IMR-90 (cell line): Measurements from ENCODE around the gene NTM. TPM values are rescaled to one million over a fixed set of nuclear protein-coding genes. Genes with fewer than 3 reads are reported as not detected.
A peak's percentile ranks its signal among the peaks of the same experiment; 100 is the strongest.

Source experiments
- ATAC-seq: fragments of 200-7000 bp; cut with Tn5 transposase; 2 replicates; pipeline ENCODE4 v1.9.1; 2020; ENCODE audit warnings: low read depth, mild to moderate bottlenecking, moderate library complexity
- BruUV-seq: library from RNA; stranded (reverse); fragments of 400-500 nt; replicated peaks from 2 replicates; lab custom pipeline; 2021; lab: Mats Ljungman, UMichigan
- CTCF ChIA-PET: fragments of 300-600 bp; formaldehyde crosslinking; extraction: SDS; loops from one replicate; lab custom pipeline; 2021; ENCODE audit warnings: antibody characterized with exemption; lab: Yijun Ruan, JAX
- POLR2A ChIA-PET: fragments of 300-600 bp; sonication (Branson Sonifier 250); formaldehyde crosslinking; loops from one replicate; lab custom pipeline; 2022; ENCODE audit warnings: antibody characterized with exemption; ENCODE audit not compliant: unreplicated experiment; lab: Charles Lee
- DNase-seq: peaks from one replicate; pipeline ENCODE4 v3.0.0; 2013
- H2AFZ ChIP-seq: replicated peaks from 2 replicates; pipeline ENCODE3; 2013; ENCODE audit warnings: low read length, mild to moderate bottlenecking; ENCODE audit not compliant: poor library complexity
- H2AK5ac ChIP-seq: 2 replicates; pipeline ENCODE4 v1.6.1; 2013; ENCODE audit warnings: low read depth, low read length, inconsistent platforms
- H2AK9ac ChIP-seq: replicated peaks from 2 replicates; pipeline ENCODE3; 2013; ENCODE audit warnings: mild to moderate bottlenecking, low read depth, low read length, moderate library complexity; ENCODE audit not compliant: poor library complexity
- H2BK120ac ChIP-seq: 2 replicates; pipeline ENCODE4 v1.6.1; 2013; ENCODE audit warnings: low read depth, low read length, inconsistent platforms
- H2BK15ac ChIP-seq: 3 replicates; pipeline ENCODE4 v1.6.1; 2013; ENCODE audit warnings: low read depth, low read length, inconsistent platforms
- H2BK20ac ChIP-seq: 2 replicates; pipeline ENCODE4 v1.6.1; 2013; ENCODE audit warnings: low read depth, mild to moderate bottlenecking, inconsistent platforms, low read length, moderate library complexity
- H2BK5ac ChIP-seq: 2 replicates; pipeline ENCODE4 v1.6.1; 2013; ENCODE audit warnings: mild to moderate bottlenecking, low read depth, low read length, inconsistent platforms; ENCODE audit not compliant: poor library complexity, severe bottlenecking
- H3K14ac ChIP-seq: replicated peaks from 2 replicates; pipeline ENCODE4 v1.6.1; 2013; ENCODE audit warnings: low read depth, low read length, inconsistent platforms
- H3K18ac ChIP-seq: 2 replicates; pipeline ENCODE4 v1.6.1; 2013; ENCODE audit warnings: low read depth, low read length, control low read depth
- H3K23ac ChIP-seq: 2 replicates; pipeline ENCODE4 v1.6.1; 2013; ENCODE audit warnings: low read depth, low read length, inconsistent platforms
- H3K27ac ChIP-seq: 2 replicates; pipeline ENCODE4 v1.5.1; 2013; ENCODE audit warnings: mild to moderate bottlenecking, control low read depth, low read length; ENCODE audit not compliant: insufficient read depth
- H3K27me3 ChIP-seq: 2 replicates; pipeline ENCODE4 v1.6.1; 2013; ENCODE audit warnings: low read length; ENCODE audit not compliant: control insufficient read depth, insufficient read depth
- H3K36me3 ChIP-seq: 2 replicates; pipeline ENCODE4 v1.6.1; 2013; ENCODE audit warnings: low read length, mixed read lengths; ENCODE audit not compliant: control insufficient read depth, insufficient read depth
- H3K4ac ChIP-seq: 2 replicates; pipeline ENCODE4 v1.6.1; 2013; ENCODE audit warnings: low read depth, low read length, inconsistent platforms
- H3K4me1 ChIP-seq: 2 replicates; pipeline ENCODE4 v1.6.1; 2013; ENCODE audit warnings: low read length, mixed read lengths; ENCODE audit not compliant: control insufficient read depth, insufficient read depth
- H3K4me2 ChIP-seq: 2 replicates; pipeline ENCODE4 v1.6.1; 2013; ENCODE audit warnings: low read depth, mild to moderate bottlenecking, control low read depth, low read length, moderate library complexity
- H3K4me3 ChIP-seq: 2 replicates; pipeline ENCODE4 v1.5.1; 2013; ENCODE audit warnings: low read depth, mild to moderate bottlenecking, control low read depth, low read length, moderate library complexity; ENCODE audit not compliant: insufficient read depth
- H3K56ac ChIP-seq: 2 replicates; pipeline ENCODE4 v1.6.1; 2013; ENCODE audit warnings: low read length, inconsistent platforms; ENCODE audit not compliant: insufficient read depth; ENCODE audit errors: extremely low read depth
- H3K79me1 ChIP-seq, 2 experiments: 2 replicates each; pipeline ENCODE4 v1.6.1; 2013; ENCODE audit warnings: low read length in 2 of 2, inconsistent platforms in 1 of 2, low read depth in 1 of 2
- H3K9ac ChIP-seq: 2 replicates; pipeline ENCODE4 v1.6.1; 2013; ENCODE audit warnings: low read depth, low read length, control low read depth
- H3K9me1 ChIP-seq: 2 replicates; pipeline ENCODE4 v1.6.1; 2013; ENCODE audit warnings: low read length, inconsistent platforms; ENCODE audit not compliant: insufficient read depth
- H3K9me3 ChIP-seq: 2 replicates; pipeline ENCODE4 v1.6.1; 2013; ENCODE audit warnings: low read length; ENCODE audit not compliant: control insufficient read depth, insufficient read depth
- H4K20me1 ChIP-seq: 2 replicates; pipeline ENCODE4 v1.6.1; 2013; ENCODE audit warnings: low read length, inconsistent platforms; ENCODE audit not compliant: insufficient read depth
- H4K5ac ChIP-seq: 2 replicates; pipeline ENCODE4 v1.6.1; 2013; ENCODE audit warnings: mild to moderate bottlenecking, low read depth, low read length, control low read depth
- H4K8ac ChIP-seq, 2 experiments: 2 replicates each; pipeline ENCODE4 v1.6.1; 2013; ENCODE audit warnings: low read depth in 2 of 2, low read length in 2 of 2, control low read depth in 1 of 2, inconsistent platforms in 1 of 2
- H4K91ac ChIP-seq: 2 replicates; pipeline ENCODE4 v1.6.1; 2013; ENCODE audit warnings: low read depth, low read length, inconsistent platforms; ENCODE audit not compliant: insufficient read depth
- FOS ChIP-seq: fragments of 150-350 bp; IDR thresholded peaks from 2 replicates; pipeline ENCODE4 v1.6.1; 2016; ENCODE audit warnings: low read depth, low read length
- MXI1 ChIP-seq: IDR thresholded peaks from 2 replicates; pipeline ENCODE4 v1.6.1; 2012; ENCODE audit warnings: low read depth, mild to moderate bottlenecking, low read length, moderate library complexity, borderline replicate concordance
- RCOR1 ChIP-seq: IDR thresholded peaks from 2 replicates; pipeline ENCODE4 v1.6.1; 2012; ENCODE audit warnings: mild to moderate bottlenecking, low read length, improper control_type of control experiment; ENCODE audit not compliant: insufficient replicate concordance
- RFX5 ChIP-seq: IDR thresholded peaks from 2 replicates; pipeline ENCODE4 v1.8.0; 2012; ENCODE audit warnings: low read depth, mild to moderate bottlenecking, low read length, moderate library complexity
- SMC3 ChIP-seq: fragments of 150-350 bp; IDR thresholded peaks from 2 replicates; pipeline ENCODE4 v1.6.1; 2016; ENCODE audit warnings: low read depth, mild to moderate bottlenecking, antibody characterized with exemption, low read length, moderate library complexity
- WGBS, 2 experiments: methylation state at CpG; one replicate each; pipeline versions ENCODE4 v1.1.5 to v1.1.7; 2013; ENCODE audit warnings: missing lambda C conversion rate in 2 of 2; ENCODE audit not compliant: insufficient read length in 1 of 2; ENCODE audit errors: extremely low coverage in 2 of 2; 5-methylcytosine and 5-hydroxymethylcytosine counted together
- dilution Hi-C: fragments of 300-500 bp; cut with HindIII; formaldehyde crosslinking; loops from one replicate; pipeline ENCODE4 v1.14.3; 2018; ENCODE audit warnings: low sequenced_read_pairs; ENCODE audit not compliant: unreplicated experiment
- in situ Hi-C: fragments of 300-500 bp; cut with MboI; formaldehyde crosslinking; loops from 3 replicates; pipeline ENCODE4 v1.14.3; 2019; ENCODE audit warnings: low sequenced_read_pairs, inconsistent platforms, mixed read lengths
- intact Hi-C: fragments of 100-400 bp; cut with micrococcal nuclease; formaldehyde crosslinking; loops from 2 replicates; pipeline ENCODE4 v1.10.0; 2022
- polyA plus RNA-seq, 3 experiments: library from polyadenylated mRNA; depleted of rRNA; stranded (reverse); fragments of >200 nt; gene quantifications; 2 replicates each; pipeline ENCODE4 v1.2.3, GENCODE V29; 2012; ENCODE audit warnings: low replicate concordance in 1 of 3
- total RNA-seq: library from RNA; depleted of rRNA; stranded (reverse); fragments of >200 nt; gene quantifications from 2 replicates; pipeline ENCODE4 v1.2.3, GENCODE V29; 2012
- TF ChIP-seq, protein P1 (sequence below): conservative IDR thresholded peaks from 2 replicates; pipeline ENCODE4 v1.5.1; 2012; ENCODE audit warnings: mild to moderate bottlenecking, low read depth, low read length, improper control_type of control experiment

Gene NTM
- total and polyA plus RNA-seq, 2 of the 4 experiments (the other 2 are of a cell fraction), result 19.5 to 25.5 TPM

DNA sequence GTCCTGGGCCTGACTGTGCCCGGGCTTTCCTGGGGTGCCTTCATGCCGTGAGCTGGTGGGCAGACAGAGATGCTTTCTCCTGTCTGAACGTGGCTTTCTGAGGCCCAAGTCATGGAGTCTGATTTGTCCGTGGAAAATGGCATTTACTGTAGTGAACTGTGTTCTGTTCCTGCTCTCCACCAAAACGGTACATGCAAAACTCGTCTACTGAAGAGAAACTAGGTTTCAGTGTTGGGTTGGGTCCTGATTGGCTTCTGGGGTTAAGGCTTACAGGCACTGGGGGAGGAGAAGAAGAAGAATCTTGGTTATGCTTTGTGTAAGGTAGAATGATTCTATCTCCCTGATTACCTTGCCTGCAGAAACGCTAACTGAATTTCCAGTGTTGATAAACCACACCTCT, 541.7 kb downstream of the NTM start:
- 72% methylated on average over 6 of the region's 7 CpGs; no CpG with 5 or more reads in 1 of the 2 experiments for WGBS, 2 experiments
- peak overlapping the region; percentile 95 for H2AFZ ChIP-seq

More for the DNA sequence above, 541.7 kb downstream of the NTM start:
- ChIA-PET POLR2A (no interaction called here), CTCF (interaction anchor here (0.6 to 2.9 kb wide), 7 partner anchors 10 to 224 kb away, joined by 3 to 14 read pairs (median 5); no protein-coding TSS in a partner anchor)
- no TSS peak for BruUV-seq
- peak overlapping the region; percentile 70; the same call in 1 of the 2 replicates for H2AK5ac ChIP-seq
- peak overlapping the region; percentile 69 for H3K4ac ChIP-seq
- H3K18ac ChIP-seq, result no peak overlapping the region
- ATAC-seq, result no peak
- H4K91ac ChIP-seq, result peak overlapping the region; percentile 24
- in situ Hi-C loops, result no loop called here
- H3K27ac ChIP-seq, result no peak overlapping the region; the same call in 1 of the 2 replicates
- dilution Hi-C loops, result no loop called here
- peak overlapping the region; percentile 78 for H2BK120ac ChIP-seq
- peak overlapping the region; percentile 58 for H3K4me2 ChIP-seq
- H2BK5ac ChIP-seq, result peak overlapping the region; percentile 21
- peak overlapping the region; percentile 62; the same call in 2 of the 3 replicates for H2BK15ac ChIP-seq
- H3K36me3 ChIP-seq, result no peaks in the 10 kb centered on the region
- intact Hi-C loops, result loop anchor here (5.0 kb wide), 2 partner anchors 150 to 200 kb away; no protein-coding TSS in a partner anchor
- H3K27me3 ChIP-seq, result no peaks in the 10 kb centered on the region
- no peaks in the 10 kb centered on the region for H3K9me3 ChIP-seq
- peak overlapping the region; percentile 53 for H3K23ac ChIP-seq
- no peak overlapping the region; the same call in 1 of the 2 replicates for H3K4me3 ChIP-seq
- TF ChIP-seq FOS (no peak), SMC3 (no peak), RCOR1 (no peak), MXI1 (no peak), RFX5 (no peak)
- TF ChIP-seq, protein P1, sequence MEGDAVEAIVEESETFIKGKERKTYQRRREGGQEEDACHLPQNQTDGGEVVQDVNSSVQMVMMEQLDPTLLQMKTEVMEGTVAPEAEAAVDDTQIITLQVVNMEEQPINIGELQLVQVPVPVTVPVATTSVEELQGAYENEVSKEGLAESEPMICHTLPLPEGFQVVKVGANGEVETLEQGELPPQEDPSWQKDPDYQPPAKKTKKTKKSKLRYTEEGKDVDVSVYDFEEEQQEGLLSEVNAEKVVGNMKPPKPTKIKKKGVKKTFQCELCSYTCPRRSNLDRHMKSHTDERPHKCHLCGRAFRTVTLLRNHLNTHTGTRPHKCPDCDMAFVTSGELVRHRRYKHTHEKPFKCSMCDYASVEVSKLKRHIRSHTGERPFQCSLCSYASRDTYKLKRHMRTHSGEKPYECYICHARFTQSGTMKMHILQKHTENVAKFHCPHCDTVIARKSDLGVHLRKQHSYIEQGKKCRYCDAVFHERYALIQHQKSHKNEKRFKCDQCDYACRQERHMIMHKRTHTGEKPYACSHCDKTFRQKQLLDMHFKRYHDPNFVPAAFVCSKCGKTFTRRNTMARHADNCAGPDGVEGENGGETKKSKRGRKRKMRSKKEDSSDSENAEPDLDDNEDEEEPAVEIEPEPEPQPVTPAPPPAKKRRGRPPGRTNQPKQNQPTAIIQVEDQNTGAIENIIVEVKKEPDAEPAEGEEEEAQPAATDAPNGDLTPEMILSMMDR, result no peak
- no peaks in the 10 kb centered on the region for H4K20me1 ChIP-seq
- H4K5ac ChIP-seq, result peak overlapping the region; percentile 24; the same call in 1 of the 2 replicates
- H2BK20ac ChIP-seq, result peak overlapping the region; percentile 38; the same call in 1 of the 2 replicates
- H2AK9ac ChIP-seq, result peak overlapping the region; percentile 80
- H3K56ac ChIP-seq, result no peak overlapping the region
- peaks cover 39 to 73% of the 10 kb centered on the region in 2 experiments for H3K79me1 ChIP-seq
- DNase-seq, result no peak
- peak overlapping the region in 1 of 2 experiments; percentile 73; a peak in 3 of 4 replicates for H4K8ac ChIP-seq
- peak overlapping the region; percentile 43 for H3K14ac ChIP-seq
- peaks cover 5% of the 10 kb centered on the region for H3K4me1 ChIP-seq
- H3K9me1 ChIP-seq, result peaks cover 10% of the 10 kb centered on the region
- H3K9ac ChIP-seq, result no peak overlapping the region; the same call in 1 of the 2 replicates
